ENCODE results near the gene PCBP3. TPM values are rescaled to one million over a fixed set of nuclear protein-coding genes. Genes with fewer than 3 reads are reported as not detected.

The PCBP3 gene
- total RNA-seq, 1 donor from 2014 or later = not detected

- TF ChIP-seq CTCF (conservative IDR thresholded peaks at IDR 0.05; ENCODE audit: low read depth, low read length) = no peak
- no peak for DNase-seq (ENCODE audit: low read depth)
- H3K4me3 ChIP-seq (ENCODE audit: low read depth, low read length) = no peak overlapping the region
Measured at GRCh38 chr21:45742247-45742646, 98.7 kb downstream of the PCBP3 start.

- H3K4me3 ChIP-seq (ENCODE audit: low read depth, low read length) = no peak overlapping the region
- no peak for DNase-seq (ENCODE audit: low read depth)
- TF ChIP-seq CTCF (conservative IDR thresholded peaks at IDR 0.05; ENCODE audit: low read depth, low read length) = no peak
Measured at GRCh38 chr21:45745256-45745655, 101.7 kb downstream of the PCBP3 start.

DNA sequence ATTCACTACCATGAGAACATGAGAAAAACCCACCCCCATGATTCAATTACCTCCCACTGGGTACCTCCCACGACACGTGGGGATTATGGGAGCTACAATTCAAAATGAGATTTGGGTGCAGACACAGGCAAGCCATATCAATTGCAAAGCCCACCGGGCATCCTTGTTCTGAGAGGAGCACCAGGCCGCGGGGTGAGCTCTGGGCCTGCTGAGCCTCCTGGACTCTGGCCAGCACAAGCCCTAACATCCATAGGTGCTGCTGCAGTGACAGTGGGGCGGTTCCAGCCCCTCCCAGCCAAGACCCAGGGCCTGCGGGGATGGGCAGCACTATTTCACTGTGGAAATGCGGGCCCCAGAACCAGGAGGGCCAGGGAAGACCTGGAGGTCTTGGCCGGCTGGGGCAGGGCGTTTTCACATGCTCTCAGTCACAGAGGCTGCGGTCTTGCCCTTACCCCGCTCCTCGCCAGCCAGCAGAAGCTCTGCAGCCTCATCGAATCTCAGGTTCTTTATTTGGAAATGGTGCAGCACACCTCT, 103.8 kb downstream of the PCBP3 start:
- no peak for TF ChIP-seq CTCF (conservative IDR thresholded peaks at IDR 0.05; ENCODE audit: low read depth, low read length)
- DNase-seq (ENCODE audit: low read depth) = no peak
- no peak overlapping the region for H3K4me3 ChIP-seq (ENCODE audit: low read depth, low read length)

DNA sequence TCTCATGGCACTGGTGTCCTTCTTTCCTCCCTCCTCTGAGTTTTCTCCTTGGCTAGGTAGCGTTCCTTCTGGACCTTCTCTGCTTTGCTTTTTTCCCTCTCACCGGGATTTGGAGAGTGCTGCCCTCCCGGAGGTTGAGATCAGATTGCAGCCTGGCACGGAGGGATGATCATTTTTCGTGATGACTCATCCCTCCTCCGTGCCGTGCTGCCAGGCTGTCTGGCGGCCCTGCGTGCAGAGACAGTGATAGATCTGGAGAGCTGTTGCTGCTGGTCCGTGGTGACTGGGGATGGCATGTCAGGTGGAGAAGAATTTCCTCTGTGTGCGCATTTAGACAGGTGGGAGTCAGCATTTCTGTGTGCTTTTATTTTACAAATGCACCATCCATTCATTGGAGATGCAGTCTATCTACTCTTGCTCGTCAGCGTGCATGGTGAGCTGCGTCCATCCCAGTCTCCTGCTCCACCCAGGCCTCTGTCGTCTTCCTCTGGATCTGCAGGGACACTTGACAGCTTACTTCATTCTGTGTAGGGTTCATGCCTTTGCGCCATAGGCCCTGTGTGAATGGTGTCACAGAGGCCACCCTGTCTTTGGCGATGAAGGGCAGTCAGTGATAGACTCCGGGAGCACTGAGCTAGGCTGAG, 104.4 kb downstream of the PCBP3 start:
- no peak for TF ChIP-seq CTCF (conservative IDR thresholded peaks at IDR 0.05; ENCODE audit: low read depth, low read length)
- no peak overlapping the region for H3K4me3 ChIP-seq (ENCODE audit: low read depth, low read length)
- no peak for DNase-seq (ENCODE audit: low read depth)

- no peak overlapping the region for H3K4me3 ChIP-seq (ENCODE audit: low read depth, low read length)
- no peak for TF ChIP-seq CTCF (conservative IDR thresholded peaks at IDR 0.05; ENCODE audit: low read depth, low read length)
- DNase-seq (ENCODE audit: low read depth) = no peak
Measured at GRCh38 chr21:45748593-45748992, 105.1 kb downstream of the PCBP3 start.

DNA sequence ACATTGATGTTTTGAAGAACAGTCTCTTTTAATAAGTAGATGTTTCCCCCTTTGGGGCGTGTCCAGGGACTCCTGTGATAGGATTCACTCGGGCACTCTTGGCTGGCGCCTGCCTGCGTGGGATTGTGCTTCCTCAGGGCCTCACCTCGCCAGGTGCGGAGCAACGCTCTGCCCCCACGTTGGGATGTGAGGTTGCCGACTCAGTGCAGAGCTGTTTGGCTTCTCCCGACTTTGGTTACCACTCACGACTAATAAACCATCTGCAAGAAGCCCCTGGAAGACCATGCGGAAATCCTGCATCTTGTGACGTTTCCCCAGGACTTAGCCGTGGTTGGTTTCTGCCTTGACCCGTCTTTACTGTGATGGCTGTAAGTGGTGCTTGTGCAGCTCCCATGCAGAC, 106.4 kb downstream of the PCBP3 start:
- no peak for DNase-seq (ENCODE audit: low read depth)
- no peak for TF ChIP-seq CTCF (conservative IDR thresholded peaks at IDR 0.05; ENCODE audit: low read depth, low read length)
- no peak overlapping the region for H3K4me3 ChIP-seq (ENCODE audit: low read depth, low read length)

DNA sequence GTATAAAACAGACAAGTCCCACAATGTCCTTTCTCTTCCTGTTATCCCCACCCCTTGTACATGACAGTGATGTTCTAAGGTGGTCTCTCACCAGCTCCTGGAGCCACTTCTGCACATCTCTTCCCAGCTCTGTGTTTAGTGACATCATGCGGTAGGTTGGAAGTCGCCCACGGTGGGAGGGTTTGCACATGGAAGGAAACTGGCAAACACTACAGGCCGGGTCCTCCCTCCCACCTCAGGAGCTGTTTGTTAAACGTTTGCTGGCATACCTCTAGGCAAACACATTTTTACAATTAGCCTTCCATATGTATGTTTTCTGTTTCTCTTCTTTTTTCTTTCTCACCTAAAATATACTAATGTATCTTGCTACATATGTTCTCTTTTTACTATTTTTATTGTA, 107.4 kb downstream of the PCBP3 start:
- no peak for DNase-seq (ENCODE audit: low read depth)
- no peak for TF ChIP-seq CTCF (conservative IDR thresholded peaks at IDR 0.05; ENCODE audit: low read depth, low read length)
- H3K4me3 ChIP-seq (ENCODE audit: low read depth, low read length) = no peak overlapping the region
